Measurements from ENCODE around the gene INTS6.

The INTS6 gene

DNA sequence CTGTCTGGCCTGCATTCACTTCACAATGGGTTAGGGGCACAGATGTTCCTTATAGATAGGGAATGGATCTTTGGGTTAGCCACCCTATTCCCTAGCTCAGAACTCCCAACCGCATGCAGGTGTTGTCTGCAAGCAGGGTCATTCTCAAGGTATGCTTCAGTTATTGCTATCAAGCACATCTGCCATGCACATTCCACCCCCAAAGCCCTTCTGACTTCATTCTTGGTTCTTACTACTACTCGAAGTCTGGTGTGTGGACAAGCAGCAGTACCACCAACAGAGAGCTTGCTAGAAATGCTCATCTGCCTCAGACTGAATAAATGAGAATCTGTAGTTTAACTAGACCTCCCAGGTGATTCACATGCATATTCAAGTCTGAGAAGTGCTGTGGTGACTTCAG, 82.0 kb downstream of the INTS6 start:
- in situ Hi-C loops (cut with MboI; ENCODE audit: low pct_unique_long_range_greater_than_20kb, low sequenced_read_pairs, unreplicated experiment) = no loop called here

GRCh38 chr13:51370116-51370515, 82.7 kb downstream of the INTS6 start:
- no peak for DNase-seq (ENCODE audit: low spot score)
- in situ Hi-C loops (cut with MboI; ENCODE audit: low pct_unique_long_range_greater_than_20kb, low sequenced_read_pairs, unreplicated experiment) = no loop called here
- no peak for TF ChIP-seq CTCF (IDR thresholded peaks at IDR 0.05; ENCODE audit: extremely low read depth, insufficient read depth, missing control alignments)

More for the DNA sequence above, 82.0 kb downstream of the INTS6 start:
- TF ChIP-seq CTCF (IDR thresholded peaks at IDR 0.05; ENCODE audit: extremely low read depth, insufficient read depth, missing control alignments) = no peak
- DNase-seq (ENCODE audit: low spot score) = no peak

DNA sequence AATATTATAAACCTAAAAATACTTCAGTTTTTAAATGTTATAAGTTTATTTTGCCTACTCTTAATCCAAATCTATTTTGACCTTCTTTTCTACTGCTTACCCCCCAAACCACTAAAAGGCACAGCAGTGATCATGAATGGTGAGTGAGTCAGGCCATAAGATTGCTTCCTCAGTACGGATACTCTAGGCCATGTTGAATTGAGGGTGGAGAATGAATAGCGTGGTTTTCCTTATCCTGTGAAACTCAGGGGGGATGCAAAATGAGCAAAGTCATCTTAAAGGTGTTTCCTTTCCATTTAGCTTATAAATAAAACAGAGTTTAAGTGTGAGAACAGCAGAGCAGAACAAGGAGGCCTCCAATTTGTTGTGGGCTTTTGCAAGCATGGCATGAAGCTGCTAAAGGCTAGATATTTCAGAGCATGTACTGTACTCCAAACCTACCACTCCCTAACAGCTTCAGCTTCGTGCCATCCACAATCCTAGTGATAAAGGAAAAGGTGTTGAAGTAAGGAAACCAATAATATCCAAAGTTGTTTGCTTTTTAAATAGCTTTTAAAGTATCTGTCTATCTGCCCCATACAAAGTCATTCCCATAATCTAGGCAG, 88.3 kb downstream of the INTS6 start:
- in situ Hi-C loops (cut with MboI; ENCODE audit: low pct_unique_long_range_greater_than_20kb, low sequenced_read_pairs, unreplicated experiment) = no loop called here
- no peak for DNase-seq (ENCODE audit: low spot score)
- TF ChIP-seq CTCF (IDR thresholded peaks at IDR 0.05; ENCODE audit: extremely low read depth, insufficient read depth, missing control alignments) = no peak

DNA sequence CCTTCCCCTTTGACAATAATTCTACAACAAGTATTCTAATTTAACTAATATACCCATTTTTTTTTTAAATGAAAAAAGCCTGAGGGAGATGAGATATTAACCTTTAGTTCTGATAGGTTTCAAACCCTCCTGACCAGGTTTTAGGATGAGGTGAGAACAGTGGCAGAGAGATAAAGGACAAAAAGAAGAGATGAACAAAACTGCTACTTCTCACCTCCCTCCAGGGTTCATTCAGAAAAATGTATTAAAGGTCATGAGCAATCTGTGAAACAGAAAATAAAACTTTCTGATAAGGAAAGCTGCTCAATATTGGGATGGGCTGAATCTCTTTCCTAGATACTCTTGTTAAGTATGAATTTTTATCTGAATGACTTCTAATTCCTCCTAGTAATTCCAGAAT, 89.2 kb downstream of the INTS6 start:
- no peak for TF ChIP-seq CTCF (IDR thresholded peaks at IDR 0.05; ENCODE audit: extremely low read depth, insufficient read depth, missing control alignments)
- in situ Hi-C loops (cut with MboI; ENCODE audit: low pct_unique_long_range_greater_than_20kb, low sequenced_read_pairs, unreplicated experiment) = no loop called here
- no peak for DNase-seq (ENCODE audit: low spot score)

DNA sequence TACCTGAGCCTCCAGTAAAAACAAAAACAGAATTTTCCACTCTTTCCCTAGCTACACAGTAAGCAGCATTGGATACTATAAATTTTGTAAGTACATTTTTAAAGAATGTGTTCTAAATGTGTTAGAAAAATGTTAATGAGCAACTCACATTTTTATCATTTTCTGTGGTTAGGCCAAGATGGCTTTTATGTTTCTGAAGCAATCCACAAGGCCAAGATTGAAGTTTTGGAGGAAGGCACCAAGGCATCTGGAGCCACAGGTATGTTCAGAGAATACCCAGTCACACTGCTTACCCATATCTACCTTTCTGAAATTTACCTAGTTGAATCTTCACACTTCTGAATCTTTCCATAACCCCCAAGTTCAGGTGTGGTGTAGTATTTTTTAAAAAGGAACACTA, 91.7 kb downstream of the INTS6 start:
- TF ChIP-seq CTCF (IDR thresholded peaks at IDR 0.05; ENCODE audit: extremely low read depth, insufficient read depth, missing control alignments) = no peak
- in situ Hi-C loops (cut with MboI; ENCODE audit: low pct_unique_long_range_greater_than_20kb, low sequenced_read_pairs, unreplicated experiment) = no loop called here
- DNase-seq (ENCODE audit: low spot score) = no peak

GRCh38 chr13:51360489-51360888, 92.3 kb downstream of the INTS6 start:
- TF ChIP-seq CTCF (IDR thresholded peaks at IDR 0.05; ENCODE audit: extremely low read depth, insufficient read depth, missing control alignments) = no peak
- DNase-seq (ENCODE audit: low spot score) = no peak
- in situ Hi-C loops (cut with MboI; ENCODE audit: low pct_unique_long_range_greater_than_20kb, low sequenced_read_pairs, unreplicated experiment) = no loop called here

- TF ChIP-seq CTCF (IDR thresholded peaks at IDR 0.05; ENCODE audit: extremely low read depth, insufficient read depth, missing control alignments) = no peak
- in situ Hi-C loops (cut with MboI; ENCODE audit: low pct_unique_long_range_greater_than_20kb, low sequenced_read_pairs, unreplicated experiment) = no loop called here
- DNase-seq (ENCODE audit: low spot score) = no peak
These were observed 93.5 kb downstream of the INTS6 start for GRCh38 chr13:51359352-51359751.
